HG03521 (cell line): ENCODE data around the gene RGS6.

ENCODE experiments used
- ATAC-seq: cut with Tn5 transposase; IDR thresholded peaks from one replicate; pipeline ENCODE4 v1.9.1; 2021; ENCODE audit warnings: mild to moderate bottlenecking, moderate library complexity; ENCODE audit not compliant: unreplicated experiment

The RGS6 gene

GRCh38 chr14:72389200-72389599 is 457.0 kb downstream of the RGS6 start:
- ATAC-seq = no peak

GRCh38 chr14:72401101-72401625 is 468.9 kb downstream of the RGS6 start:
- no peak for ATAC-seq

- ATAC-seq = no peak
These were observed 469.6 kb downstream of the RGS6 start for GRCh38 chr14:72401632-72402376.

GRCh38 chr14:72402377-72402772 is 470.1 kb downstream of the RGS6 start:
- no peak for ATAC-seq

GRCh38 chr14:72404106-72404774 is 472.0 kb downstream of the RGS6 start:
- no peak for ATAC-seq

GRCh38 chr14:72404998-72405397 is 472.8 kb downstream of the RGS6 start:
- no peak for ATAC-seq

GRCh38 chr14:72408020-72408419 is 475.8 kb downstream of the RGS6 start:
- ATAC-seq = no peak

GRCh38 chr14:72409047-72409446 is 476.8 kb downstream of the RGS6 start:
- no peak for ATAC-seq

GRCh38 chr14:72416081-72416849 is 484.0 kb downstream of the RGS6 start:
- no peak for ATAC-seq

GRCh38 chr14:72416892-72417291 is 484.7 kb downstream of the RGS6 start:
- no peak for ATAC-seq

- no peak for ATAC-seq
These were observed 486.6 kb downstream of the RGS6 start for GRCh38 chr14:72418806-72419205.

GRCh38 chr14:72419226-72419775 is 487.1 kb downstream of the RGS6 start:
- no peak for ATAC-seq

GRCh38 chr14:72420749-72421474 is 488.7 kb downstream of the RGS6 start:
- ATAC-seq = no peak

- ATAC-seq = no peak
These were observed 491.7 kb downstream of the RGS6 start for GRCh38 chr14:72423957-72424356.

GRCh38 chr14:72430457-72430856 is 498.2 kb downstream of the RGS6 start:
- no peak for ATAC-seq

GRCh38 chr14:72432748-72433147 is 500.5 kb downstream of the RGS6 start:
- no peak for ATAC-seq

- no peak for ATAC-seq
These were observed 501.3 kb downstream of the RGS6 start for GRCh38 chr14:72433511-72433910.

GRCh38 chr14:72434856-72435255 is 502.6 kb downstream of the RGS6 start:
- no peak for ATAC-seq

GRCh38 chr14:72439707-72440106 is 507.5 kb downstream of the RGS6 start:
- no peak for ATAC-seq

GRCh38 chr14:72443256-72443655 is 511.0 kb downstream of the RGS6 start:
- ATAC-seq = no peak
